Sigmoid colon (tissue), 3 donors: ENCODE data around the gene GID4.

Source experiments
- CTCF ChIP-seq, 4 experiments: fragments of 450-650 bp in 3 of 4; fragments of 200-600 bp in 1 of 4; IDR thresholded peaks; one replicate each; pipeline ENCODE4 v1.5.1; 2016 to 2019; ENCODE audit warnings: antibody characterized with exemption in 4 of 4, mild to moderate bottlenecking in 3 of 4, moderate library complexity in 2 of 4
- POLR2A ChIP-seq, 2 donors: fragments of 450-650 bp; IDR thresholded peaks; one replicate each; pipeline ENCODE4 v1.6.1; 2016; ENCODE audit warnings: antibody characterized with exemption in 2 of 2, mild to moderate bottlenecking in 2 of 2, moderate library complexity in 2 of 2

- TF ChIP-seq CTCF (IDR thresholded peaks at IDR 0.05), result no peak
- no peak for TF ChIP-seq POLR2A (IDR thresholded peaks at IDR 0.05)
Observed at GRCh38 chr17:18066866-18067265, 27.7 kb downstream of the GID4 start.
